Erythroblast (primary cell): ENCODE measurements around the gene ACIN1.

ENCODE experiments used
- GATA1 ChIP-seq: IDR thresholded peaks from 2 replicates; pipeline ENCODE4 v1.6.1; 2011; ENCODE audit warnings: low read depth, mild to moderate bottlenecking, control low read depth, low read length, moderate library complexity
- POLR2A ChIP-seq: IDR thresholded peaks from 2 replicates; pipeline ENCODE4 v1.6.1; 2011; ENCODE audit warnings: mild to moderate bottlenecking, low read length

DNA sequence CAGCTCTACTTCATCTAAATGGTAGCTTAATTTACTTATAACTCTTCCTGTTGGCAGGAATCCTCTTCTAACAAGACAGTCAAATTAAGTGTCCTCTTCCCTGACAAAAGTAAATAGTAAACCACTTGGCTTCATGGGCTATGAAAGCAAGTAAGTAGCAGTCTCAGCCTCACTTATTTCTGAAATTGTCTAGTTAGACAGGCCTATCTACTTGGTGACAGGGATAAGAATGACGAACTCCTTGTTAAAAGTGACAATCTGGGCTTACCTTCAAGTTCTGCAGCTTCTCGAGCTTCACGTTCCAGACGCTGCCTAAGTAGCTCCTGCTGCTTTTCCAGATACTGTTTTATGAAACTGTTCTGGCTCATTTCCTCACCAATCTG, 4.7 kb downstream of the ACIN1 start:
- TF ChIP-seq POLR2A (no peak), GATA1 (no peak)
